ENCODE results near the gene TMEM18.

TMEM18 gene

GRCh38 chr2:665340-666073, 11.7 kb downstream of the TMEM18 start:
- Histone ChIP-seq H3K9me3 (ENCODE audit: control insufficient read depth, low read length) (no peaks in the 10 kb centered on the region), H3K4me3 (ENCODE audit: low read depth, low read length) (no peak overlapping the region), H3K4me1 (no peaks in the 10 kb centered on the region), H3K79me2 (no peaks in the 10 kb centered on the region), H3K4me2 (ENCODE audit: low read length) (no peak overlapping the region), H3K27ac (no peak overlapping the region), H3K36me3 (ENCODE audit: control insufficient read depth, insufficient read depth, low read length) (no peaks in the 10 kb centered on the region), H2AFZ (no peak overlapping the region), H3K9ac (no peak overlapping the region), H3K27me3 (ENCODE audit: control insufficient read depth, insufficient read depth, low read length) (no peaks in the 10 kb centered on the region)
- no peak for TF ChIP-seq CTCF (IDR thresholded peaks at IDR 0.05)

GRCh38 chr2:664063-664462, 13.1 kb downstream of the TMEM18 start:
- H3K4me1 ChIP-seq: no peaks in the 10 kb centered on the region
- no peaks in the 10 kb centered on the region for H3K79me2 ChIP-seq
- no peaks in the 10 kb centered on the region for H3K27me3 ChIP-seq (ENCODE audit: control insufficient read depth, insufficient read depth, low read length)
- no peak overlapping the region for H2AFZ ChIP-seq
- no peaks in the 10 kb centered on the region for H3K9me3 ChIP-seq (ENCODE audit: control insufficient read depth, low read length)
- H3K9ac ChIP-seq: no peak overlapping the region
- no peak for TF ChIP-seq CTCF (IDR thresholded peaks at IDR 0.05)
- H3K4me3 ChIP-seq (ENCODE audit: low read depth, low read length): no peak overlapping the region
- H3K27ac ChIP-seq: no peak overlapping the region
- H3K36me3 ChIP-seq (ENCODE audit: control insufficient read depth, insufficient read depth, low read length): no peaks in the 10 kb centered on the region
- no peak overlapping the region for H3K4me2 ChIP-seq (ENCODE audit: low read length)

- no peaks in the 10 kb centered on the region for H3K79me2 ChIP-seq
- H3K4me3 ChIP-seq (ENCODE audit: low read depth, low read length): no peak overlapping the region
- H3K36me3 ChIP-seq (ENCODE audit: control insufficient read depth, insufficient read depth, low read length): no peaks in the 10 kb centered on the region
Observed at GRCh38 chr2:663221-663620, 14.0 kb downstream of the TMEM18 start.

GRCh38 chr2:661360-661635, 15.9 kb downstream of the TMEM18 start:
- Histone ChIP-seq H3K4me1 (no peaks in the 10 kb centered on the region), H3K4me3 (ENCODE audit: low read depth, low read length) (no peak overlapping the region), H3K9me3 (ENCODE audit: control insufficient read depth, low read length) (no peaks in the 10 kb centered on the region), H3K9ac (no peak overlapping the region), H3K36me3 (ENCODE audit: control insufficient read depth, insufficient read depth, low read length) (no peaks in the 10 kb centered on the region), H3K27ac (no peak overlapping the region), H2AFZ (no peak overlapping the region), H3K79me2 (no peaks in the 10 kb centered on the region), H3K4me2 (ENCODE audit: low read length) (no peak overlapping the region), H3K27me3 (ENCODE audit: control insufficient read depth, insufficient read depth, low read length) (no peaks in the 10 kb centered on the region)
- TF ChIP-seq CTCF (IDR thresholded peaks at IDR 0.05): no peak

More at GRCh38 chr2:663221-663620, 14.0 kb downstream of the TMEM18 start:
- H3K27me3 ChIP-seq (ENCODE audit: control insufficient read depth, insufficient read depth, low read length): no peaks in the 10 kb centered on the region
- H3K9me3 ChIP-seq (ENCODE audit: control insufficient read depth, low read length): no peaks in the 10 kb centered on the region
- no peaks in the 10 kb centered on the region for H3K4me1 ChIP-seq
- H3K27ac ChIP-seq: no peak overlapping the region
- H2AFZ ChIP-seq: no peak overlapping the region
- no peak overlapping the region for H3K4me2 ChIP-seq (ENCODE audit: low read length)
- H3K9ac ChIP-seq: no peak overlapping the region
- no peak for TF ChIP-seq CTCF (IDR thresholded peaks at IDR 0.05)

Measured in parathyroid adenoma (tissue), 2 donors.